Small intestine (tissue), 7 donors: ENCODE data around the gene STAT5A. TPM values are rescaled to one million over a fixed set of nuclear protein-coding genes. Genes with fewer than 3 reads are reported as not detected.
"Not testable (repeated sequence)": the region's sequence is repeated elsewhere in the genome, so short reads cannot be mapped to it uniquely, and the experiment has no call there.

ENCODE experiments used
- DNase-seq, 2 donors: peaks; one replicate each; pipeline versions ENCODE4 v3.0.0 to v3.0.0-alpha.2; 2013
- FAIRE-seq: peaks from 2 replicates; lab custom pipeline; 2012; peaks lifted over from hg19 to GRCh38; lab: Jason Lieb, UNC
- H3K27ac ChIP-seq, 3 donors: one replicate each; pipeline ENCODE4 v1.5.1; 2013; ENCODE audit warnings: low read length in 2 of 3, mild to moderate bottlenecking in 2 of 3, control low read depth in 1 of 3, inconsistent platforms in 1 of 3, low read depth in 1 of 3, moderate library complexity in 1 of 3
- H3K27me3 ChIP-seq, 3 donors: one replicate each; pipeline ENCODE4 v1.6.1; 2013; ENCODE audit warnings: low read length in 3 of 3, inconsistent platforms in 1 of 3; ENCODE audit not compliant: control insufficient read depth in 3 of 3, insufficient read depth in 3 of 3
- H3K36me3 ChIP-seq, 3 donors: one replicate each; pipeline ENCODE4 v1.6.1; 2013; ENCODE audit warnings: low read length in 3 of 3, inconsistent platforms in 1 of 3, low read depth in 1 of 3, mild to moderate bottlenecking in 1 of 3, moderate library complexity in 1 of 3; ENCODE audit not compliant: control insufficient read depth in 3 of 3, insufficient read depth in 2 of 3
- H3K4me1 ChIP-seq, 3 donors: one replicate each; pipeline ENCODE4 v1.6.1; 2013; ENCODE audit warnings: low read length in 2 of 3, inconsistent platforms in 1 of 3, low read depth in 1 of 3, mild to moderate bottlenecking in 1 of 3, moderate library complexity in 1 of 3; ENCODE audit not compliant: control insufficient read depth in 3 of 3, insufficient read depth in 2 of 3
- H3K4me3 ChIP-seq, 3 donors: one replicate each; pipeline ENCODE4 v1.5.1; 2013; ENCODE audit warnings: low read length in 3 of 3, control low read depth in 1 of 3, inconsistent platforms in 1 of 3, low read depth in 1 of 3, mild to moderate bottlenecking in 1 of 3, moderate library complexity in 1 of 3
- H3K9me3 ChIP-seq, 2 donors: one replicate each; pipeline ENCODE4 v1.6.1; 2013; ENCODE audit warnings: low read depth in 1 of 2, low read length in 1 of 2; ENCODE audit not compliant: control insufficient read depth in 2 of 2, insufficient read depth in 1 of 2
- WGBS, 3 donors: extraction: QIAGEN DNeasy Blood & Tissue Kit; methylation state at CpG; one replicate each; pipeline ENCODE4 v1.1.7; 2013; 5-methylcytosine and 5-hydroxymethylcytosine counted together
- polyA plus RNA-seq, 4 donors: library from polyadenylated mRNA; stranded (reverse) in 3 of 4; unstranded in 1 of 4; fragments of 200-250 nt in 3 of 4; fragments of 120-200 nt in 1 of 4; gene quantifications; one replicate each; pipeline versions ENCODE4 v1.2.1 to v1.2.3, GENCODE V29; 2013
- donor health status: healthy with polysubstance abuse.
- donor health status: control.
- donor health status: control.
- donor health status: Bipolar disorder and iron deficiency.
- donor health status: healthy.

Gene STAT5A
- polyA plus RNA-seq, 4 donors, result 2.7 to 18.3 (median 12.1) TPM

DNA sequence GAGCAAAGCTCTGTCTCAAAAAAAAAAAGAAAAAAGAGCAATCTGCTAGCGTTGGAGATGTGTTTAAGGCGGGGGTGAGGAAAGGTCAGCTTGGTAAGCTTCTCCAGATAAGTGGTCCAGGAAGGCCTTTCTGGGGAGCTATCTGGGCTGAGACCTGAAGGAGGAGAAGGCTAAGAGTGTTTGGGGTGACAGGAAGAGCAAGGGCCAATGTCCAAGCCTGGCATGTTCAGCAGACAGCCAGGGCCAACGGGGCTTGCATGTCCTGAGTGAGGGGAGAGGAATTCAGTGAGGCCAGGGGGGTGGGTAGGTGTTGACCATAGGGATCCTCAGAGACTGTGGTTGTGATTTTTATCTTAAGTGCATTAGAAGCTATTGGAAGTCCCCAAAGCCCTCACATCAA lies 15.4 kb downstream of the STAT5A start:
- H3K4me3 ChIP-seq, result no peak overlapping the region
- H3K4me1 ChIP-seq, result peaks cover 0 to 11% (median 0%) of the 10 kb centered on the region in 3 donors
- H3K9me3 ChIP-seq, result no peaks in the 10 kb centered on the region
- 80 to 91% (median 81%) methylated on average over 3 of the region's 3 CpGs for WGBS, 3 donors
- DNase-seq (no peak), FAIRE-seq (no peak)
- H3K27ac ChIP-seq, result no peak overlapping the region
- no peaks in the 10 kb centered on the region for H3K27me3 ChIP-seq
- peaks cover 8 to 84% (median 11%) of the 10 kb centered on the region in 3 donors for H3K36me3 ChIP-seq

GRCh38 chr17:42304187-42305030 lies 16.1 kb downstream of the STAT5A start:
- WGBS, 3 donors, result 93 to 97% (median 95%) methylated on average over 16 of the region's 16 CpGs
- Histone ChIP-seq H3K9me3 (no peaks in the 10 kb centered on the region), H3K4me3 (no peak overlapping the region), H3K4me1 (peaks cover 0 to 18% (median 0%) of the 10 kb centered on the region in 3 donors), H3K27me3 (no peaks in the 10 kb centered on the region), H3K27ac (no peak overlapping the region), H3K36me3 (peaks cover 8 to 84% (median 11%) of the 10 kb centered on the region in 3 donors)
- FAIRE-seq (no peak), DNase-seq (no peak)

DNA sequence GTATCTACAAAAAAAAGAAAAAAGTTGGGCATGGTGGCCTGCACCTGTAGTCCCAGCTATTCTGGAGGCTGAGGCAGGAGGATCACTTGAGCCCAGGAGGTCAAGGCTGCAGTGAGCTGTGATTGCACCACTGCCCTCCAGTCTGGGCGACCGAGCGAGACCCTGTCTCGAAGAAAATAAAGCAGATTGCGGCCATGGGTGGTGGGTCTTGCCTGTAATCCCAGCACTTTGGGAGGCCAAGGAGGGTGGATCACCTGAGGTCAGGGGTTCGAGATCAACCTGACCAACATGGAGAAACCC lies 16.7 kb downstream of the STAT5A start:
- H3K4me3 ChIP-seq, FAIRE-seq, H3K27me3 ChIP-seq, H3K27ac ChIP-seq, H3K9me3 ChIP-seq, DNase-seq: not testable (repeated sequence)
- 96 to 98% (median 97%) methylated on average over 6 of the region's 6 CpGs for WGBS, 3 donors
- H3K4me1 ChIP-seq, result peaks cover 0 to 23% (median 0%) of the 10 kb centered on the region in 3 donors
- H3K36me3 ChIP-seq, result peaks cover 8 to 86% (median 11%) of the 10 kb centered on the region in 3 donors

GRCh38 chr17:42305543-42306384 lies 17.5 kb downstream of the STAT5A start:
- FAIRE-seq (no peak), DNase-seq (no peak)
- no peak overlapping the region for H3K27ac ChIP-seq
- H3K9me3 ChIP-seq, result no peaks in the 10 kb centered on the region
- peaks cover 8 to 93% (median 11%) of the 10 kb centered on the region in 3 donors for H3K36me3 ChIP-seq
- WGBS, 3 donors, result 82 to 85% (median 85%) methylated on average over 16 to 18 of the region's 18 CpGs
- no peak overlapping the region for H3K4me3 ChIP-seq
- H3K27me3 ChIP-seq, result no peaks in the 10 kb centered on the region
- peaks cover 0 to 30% (median 0%) of the 10 kb centered on the region in 3 donors for H3K4me1 ChIP-seq

- no peak overlapping the region for H3K27ac ChIP-seq
- 90 to 100% (median 95%) methylated on average over 3 to 5 of the region's 5 CpGs for WGBS, 3 donors
- no peak for DNase-seq
- no peak overlapping the region for H3K4me3 ChIP-seq
- H3K27me3 ChIP-seq, result no peaks in the 10 kb centered on the region
- H3K9me3 ChIP-seq, result no peaks in the 10 kb centered on the region
- peaks cover 5 to 93% (median 8%) of the 10 kb centered on the region in 3 donors for H3K36me3 ChIP-seq
- H3K4me1 ChIP-seq, result peaks cover 0 to 36% (median 0%) of the 10 kb centered on the region in 3 donors
- no peak for FAIRE-seq
Observed at GRCh38 chr17:42306385-42306667, 18.0 kb downstream of the STAT5A start.

DNA sequence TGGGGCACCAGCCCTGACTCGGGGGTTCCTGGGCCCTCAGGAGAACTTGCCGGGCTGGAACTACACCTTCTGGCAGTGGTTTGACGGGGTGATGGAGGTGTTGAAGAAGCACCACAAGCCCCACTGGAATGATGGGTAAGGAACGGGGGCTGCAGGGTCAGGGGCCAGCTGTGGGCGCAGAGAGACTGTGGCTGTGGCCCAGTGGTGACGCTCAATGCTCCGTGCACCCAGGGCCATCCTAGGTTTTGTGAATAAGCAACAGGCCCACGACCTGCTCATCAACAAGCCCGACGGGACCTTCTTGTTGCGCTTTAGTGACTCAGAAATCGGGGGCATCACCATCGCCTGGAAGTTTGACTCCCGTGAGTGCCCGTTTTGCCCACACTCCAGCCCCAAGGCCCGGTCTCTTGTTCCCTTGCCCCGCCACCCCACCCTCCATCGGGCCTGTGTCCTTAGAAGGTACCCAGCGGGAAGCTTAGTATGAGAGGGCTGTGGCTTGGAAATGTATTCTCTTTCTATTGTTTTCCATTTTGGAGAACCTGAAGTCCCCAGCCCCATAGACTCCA lies 19.1 kb downstream of the STAT5A start:
- Histone ChIP-seq H3K9me3 (no peaks in the 10 kb centered on the region), H3K4me3 (no peak overlapping the region), H3K27me3 (no peaks in the 10 kb centered on the region), H3K27ac (no peak overlapping the region), H3K36me3 (peaks cover 3 to 88% (median 8%) of the 10 kb centered on the region in 3 donors), H3K4me1 (peaks cover 0 to 45% (median under 1%) of the 10 kb centered on the region in 3 donors)
- DNase-seq, result no peak
- no peak for FAIRE-seq
- 92 to 94% (median 93%) methylated on average over 19 of the region's 19 CpGs for WGBS, 3 donors

DNA sequence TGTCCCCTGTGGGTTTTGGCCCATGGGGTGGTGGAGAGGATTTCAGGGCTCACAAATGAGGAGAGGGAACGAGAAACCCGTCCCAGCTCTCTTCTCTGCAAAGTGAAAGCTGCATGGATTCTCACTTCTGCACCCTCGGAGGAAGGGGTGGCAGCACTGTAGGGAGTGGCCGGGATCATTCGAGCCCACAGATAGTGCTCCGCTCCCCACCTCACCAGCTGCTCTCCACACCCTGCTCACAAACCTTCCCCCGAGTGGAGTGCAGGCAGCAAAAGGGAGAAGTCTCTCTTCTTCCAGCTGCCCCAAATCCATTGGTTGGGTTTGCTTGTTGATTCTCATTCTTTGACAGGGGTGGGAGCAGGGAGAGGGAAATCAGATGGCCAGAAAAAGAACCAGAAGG lies 20.1 kb downstream of the STAT5A start:
- Histone ChIP-seq H3K4me1 (peaks cover 0 to 55% (median 5%) of the 10 kb centered on the region in 3 donors), H3K27ac (no peak overlapping the region), H3K36me3 (peaks cover 3 to 82% (median 8%) of the 10 kb centered on the region in 3 donors), H3K4me3 (no peak overlapping the region), H3K27me3 (no peaks in the 10 kb centered on the region), H3K9me3 (no peaks in the 10 kb centered on the region)
- WGBS, 3 donors, result 60 to 94% (median 91%) methylated on average over 7 of the region's 7 CpGs
- FAIRE-seq (no peak), DNase-seq (peak in 1 of 2 donors; percentile 41)

- Histone ChIP-seq H3K4me1 (peaks cover 0 to 62% (median 5%) of the 10 kb centered on the region in 3 donors), H3K27ac (no peak overlapping the region), H3K9me3 (no peaks in the 10 kb centered on the region), H3K27me3 (no peaks in the 10 kb centered on the region), H3K4me3 (no peak overlapping the region), H3K36me3 (peaks cover 4 to 82% (median 6%) of the 10 kb centered on the region in 3 donors)
- WGBS, 3 donors, result 87 to 92% (median 91%) methylated on average over 9 of the region's 9 CpGs
- FAIRE-seq (no peak), DNase-seq (no peak)
Observed at GRCh38 chr17:42309142-42309541, 20.8 kb downstream of the STAT5A start.
